ENCODE data around the gene TMEM165. TPM values are rescaled to one million over a fixed set of nuclear protein-coding genes. Genes with fewer than 3 reads are reported as not detected.

Gene TMEM165
- polyA plus RNA-seq, 1 donor (not counting 4 experiments of a cell fraction or from before 2014, with no cell fraction given): 132 TPM

DNA sequence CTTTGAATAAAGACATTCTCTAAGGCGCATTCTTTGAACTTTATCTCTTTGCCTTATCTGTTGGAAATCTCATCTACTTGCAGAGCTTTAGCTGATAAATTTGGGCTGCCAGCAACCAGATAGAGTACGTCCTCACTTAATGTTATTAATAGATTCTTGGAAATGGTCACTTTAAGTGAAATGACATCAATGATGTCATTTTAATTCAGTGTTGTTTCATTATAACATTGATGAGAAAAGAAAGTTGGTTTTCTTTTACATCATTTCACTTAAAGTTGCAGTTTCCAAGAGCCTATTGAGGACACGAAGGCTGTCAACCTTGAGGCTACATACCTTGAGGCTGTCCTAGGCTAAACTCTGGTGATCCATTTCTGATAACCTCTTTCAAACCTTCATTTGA is 9.3 kb downstream of the TMEM165 start:
- H3K4me1 ChIP-seq (ENCODE audit: control insufficient read depth, extremely low read depth, insufficient read depth, low read length): no peaks in the 10 kb centered on the region
- H3K9me1 ChIP-seq (ENCODE audit: control insufficient read depth, extremely low read depth, insufficient read depth, low read length): no peaks in the 10 kb centered on the region
- H3K27ac ChIP-seq (ENCODE audit: control insufficient read depth, insufficient read depth, low read length): no peak overlapping the region
- peaks cover 87% of the 10 kb centered on the region for H3K79me2 ChIP-seq (ENCODE audit: control insufficient read depth, insufficient read depth, low read length)
- no peak overlapping the region for H3K9ac ChIP-seq (ENCODE audit: control insufficient read depth, extremely low read depth, insufficient read depth, low read length)
- H3K4me2 ChIP-seq (ENCODE audit: control insufficient read depth, extremely low read depth, insufficient read depth, low read depth, low read length): no peak overlapping the region
- no peak overlapping the region for H3K4me3 ChIP-seq (ENCODE audit: control insufficient read depth in 2 of 3, extremely low read depth in 1 of 3, insufficient read depth in 2 of 3, low read depth in 1 of 3, low read length in 3 of 3)
- no peaks in the 10 kb centered on the region for H3K9me3 ChIP-seq (ENCODE audit: control insufficient read depth, low read depth, low read length)
- TF ChIP-seq CTCF (optimal IDR thresholded peaks at IDR 0.05 in 1 of 3, IDR thresholded peaks at IDR 0.05 in 1 of 3, conservative IDR thresholded peaks at IDR 0.05 in 1 of 3; ENCODE audit: extremely low read depth in 1 of 3, insufficient read depth in 2 of 3, low read length in 3 of 3): no peak
- no peak for TF ChIP-seq EZH2 (IDR thresholded peaks at IDR 0.05; ENCODE audit: low read length)
- DNase-seq (ENCODE audit: low read depth, low spot score) (no peak), FAIRE-seq (no peak)
- dilution Hi-C loops (cut with MboI; ENCODE audit: extremely low pct_ligation_motif_present, low sequenced_read_pairs): no loop called here
- H4K20me1 ChIP-seq (ENCODE audit: control insufficient read depth, extremely low read depth, insufficient read depth, low read length): peaks cover 17% of the 10 kb centered on the region
- H3K27me3 ChIP-seq (ENCODE audit: control insufficient read depth, extremely low read depth, insufficient read depth, low read length): no peaks in the 10 kb centered on the region
- no peak overlapping the region for H2AFZ ChIP-seq (ENCODE audit: control insufficient read depth, low read length)
- peaks cover 22 to 23% of the 10 kb centered on the region in 2 experiments for H3K36me3 ChIP-seq (ENCODE audit: control insufficient read depth in 2 of 2, extremely low read depth in 1 of 2, insufficient read depth in 2 of 2, low read length in 2 of 2)

GRCh38 chr4:55406545-55406944 is 10.8 kb downstream of the TMEM165 start:
- TF ChIP-seq CTCF (optimal IDR thresholded peaks at IDR 0.05 in 1 of 3, IDR thresholded peaks at IDR 0.05 in 1 of 3, conservative IDR thresholded peaks at IDR 0.05 in 1 of 3; ENCODE audit: extremely low read depth in 1 of 3, insufficient read depth in 2 of 3, low read length in 3 of 3) (no peak), EZH2 (IDR thresholded peaks at IDR 0.05; ENCODE audit: low read length) (no peak)
- Histone ChIP-seq H3K79me2 (ENCODE audit: control insufficient read depth, insufficient read depth, low read length) (peaks cover 89% of the 10 kb centered on the region), H3K36me3 (ENCODE audit: control insufficient read depth in 2 of 2, extremely low read depth in 1 of 2, insufficient read depth in 2 of 2, low read length in 2 of 2) (peaks cover 19 to 20% of the 10 kb centered on the region in 2 experiments), H3K4me1 (ENCODE audit: control insufficient read depth, extremely low read depth, insufficient read depth, low read length) (no peaks in the 10 kb centered on the region), H4K20me1 (ENCODE audit: control insufficient read depth, extremely low read depth, insufficient read depth, low read length) (peaks cover 20% of the 10 kb centered on the region), H3K9ac (ENCODE audit: control insufficient read depth, extremely low read depth, insufficient read depth, low read length) (no peak overlapping the region), H2AFZ (ENCODE audit: control insufficient read depth, low read length) (no peak overlapping the region), H3K27me3 (ENCODE audit: control insufficient read depth, extremely low read depth, insufficient read depth, low read length) (no peaks in the 10 kb centered on the region), H3K4me2 (ENCODE audit: control insufficient read depth, extremely low read depth, insufficient read depth, low read depth, low read length) (no peak overlapping the region), H3K27ac (ENCODE audit: control insufficient read depth, insufficient read depth, low read length) (no peak overlapping the region), H3K4me3 (ENCODE audit: control insufficient read depth in 2 of 3, extremely low read depth in 1 of 3, insufficient read depth in 2 of 3, low read depth in 1 of 3, low read length in 3 of 3) (no peak overlapping the region), H3K9me1 (ENCODE audit: control insufficient read depth, extremely low read depth, insufficient read depth, low read length) (no peaks in the 10 kb centered on the region), H3K9me3 (ENCODE audit: control insufficient read depth, low read depth, low read length) (no peaks in the 10 kb centered on the region)
- DNase-seq (ENCODE audit: low read depth, low spot score) (no peak), FAIRE-seq (no peak)
- dilution Hi-C loops (cut with MboI; ENCODE audit: extremely low pct_ligation_motif_present, low sequenced_read_pairs): no loop called here

Data from keratinocyte (primary cell).